ENCODE results near the gene MAB21L3.

The MAB21L3 gene

DNA sequence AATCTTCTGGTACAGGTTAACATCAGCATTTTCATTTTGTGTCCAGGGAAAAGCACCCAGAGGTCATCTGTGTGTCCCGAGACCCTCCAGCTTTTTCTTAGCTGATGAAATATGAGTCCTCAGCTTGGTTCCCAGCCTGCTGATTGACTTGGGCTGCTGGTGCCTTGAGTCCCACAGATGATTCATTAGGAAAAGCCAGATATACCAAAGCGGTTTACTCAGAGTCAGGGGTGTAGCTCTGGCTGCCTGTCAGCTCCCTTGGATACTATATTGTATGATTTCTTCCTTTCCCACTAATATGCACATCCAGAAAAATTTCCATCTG lies 43.7 kb upstream of the MAB21L3 start:
- Histone ChIP-seq H3K4me3 (IDR thresholded peaks at IDR 0.05; ENCODE audit: insufficient read depth, low read depth, low read length) (no peak overlapping the region), H2AFZ (ENCODE audit: low read depth) (no peak overlapping the region), H3K36me3 (ENCODE audit: insufficient read depth) (no peaks in the 10 kb centered on the region)

DNA sequence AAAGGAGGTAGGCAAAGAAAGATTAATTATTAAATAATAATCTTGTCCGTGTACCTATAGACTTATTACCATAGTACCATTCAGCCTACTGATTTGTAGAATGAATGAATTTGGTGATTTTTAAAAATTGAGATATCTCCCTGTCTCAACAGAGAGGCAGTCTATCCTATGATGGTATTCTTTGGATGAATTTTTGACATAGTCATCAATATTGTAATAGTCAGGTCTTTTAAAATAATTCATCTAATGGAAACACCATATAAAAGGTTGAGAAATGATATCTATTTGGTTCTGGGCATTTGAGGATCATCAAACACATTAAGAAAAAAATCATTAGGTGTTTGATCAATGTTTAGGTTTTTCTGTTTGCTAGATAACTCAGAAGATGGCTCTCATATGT lies 35.6 kb upstream of the MAB21L3 start:
- H3K27me3 ChIP-seq (ENCODE audit: insufficient read depth, low read depth), result no peaks in the 10 kb centered on the region
- no peak overlapping the region for H3K4me2 ChIP-seq
- H4K20me1 ChIP-seq (ENCODE audit: insufficient read depth), result no peaks in the 10 kb centered on the region
- no peak overlapping the region for H2AFZ ChIP-seq (ENCODE audit: low read depth)
- H3K79me2 ChIP-seq (ENCODE audit: insufficient read depth, low read depth), result no peaks in the 10 kb centered on the region
- no peak overlapping the region for H3K4me3 ChIP-seq (IDR thresholded peaks at IDR 0.05; ENCODE audit: insufficient read depth, low read depth, low read length)
- no peaks in the 10 kb centered on the region for H3K36me3 ChIP-seq (ENCODE audit: insufficient read depth)
- no peaks in the 10 kb centered on the region for H3K4me1 ChIP-seq (ENCODE audit: low read depth, poor library complexity, severe bottlenecking)
- H3K27ac ChIP-seq, result no peak overlapping the region
- H3K9ac ChIP-seq, result no peak overlapping the region
- TF ChIP-seq, protein P1, sequence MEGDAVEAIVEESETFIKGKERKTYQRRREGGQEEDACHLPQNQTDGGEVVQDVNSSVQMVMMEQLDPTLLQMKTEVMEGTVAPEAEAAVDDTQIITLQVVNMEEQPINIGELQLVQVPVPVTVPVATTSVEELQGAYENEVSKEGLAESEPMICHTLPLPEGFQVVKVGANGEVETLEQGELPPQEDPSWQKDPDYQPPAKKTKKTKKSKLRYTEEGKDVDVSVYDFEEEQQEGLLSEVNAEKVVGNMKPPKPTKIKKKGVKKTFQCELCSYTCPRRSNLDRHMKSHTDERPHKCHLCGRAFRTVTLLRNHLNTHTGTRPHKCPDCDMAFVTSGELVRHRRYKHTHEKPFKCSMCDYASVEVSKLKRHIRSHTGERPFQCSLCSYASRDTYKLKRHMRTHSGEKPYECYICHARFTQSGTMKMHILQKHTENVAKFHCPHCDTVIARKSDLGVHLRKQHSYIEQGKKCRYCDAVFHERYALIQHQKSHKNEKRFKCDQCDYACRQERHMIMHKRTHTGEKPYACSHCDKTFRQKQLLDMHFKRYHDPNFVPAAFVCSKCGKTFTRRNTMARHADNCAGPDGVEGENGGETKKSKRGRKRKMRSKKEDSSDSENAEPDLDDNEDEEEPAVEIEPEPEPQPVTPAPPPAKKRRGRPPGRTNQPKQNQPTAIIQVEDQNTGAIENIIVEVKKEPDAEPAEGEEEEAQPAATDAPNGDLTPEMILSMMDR (conservative IDR thresholded peaks at IDR 0.05; ENCODE audit: low read depth, low read length), result no peak

More for the DNA sequence above, 43.7 kb upstream of the MAB21L3 start:
- Histone ChIP-seq H3K27ac (no peak overlapping the region), H3K79me2 (ENCODE audit: insufficient read depth, low read depth) (no peaks in the 10 kb centered on the region), H3K9ac (no peak overlapping the region), H4K20me1 (ENCODE audit: insufficient read depth) (no peaks in the 10 kb centered on the region), H3K4me1 (ENCODE audit: low read depth, poor library complexity, severe bottlenecking) (no peaks in the 10 kb centered on the region), H3K4me2 (no peak overlapping the region), H3K27me3 (ENCODE audit: insufficient read depth, low read depth) (no peaks in the 10 kb centered on the region)
- TF ChIP-seq, protein P1 (conservative IDR thresholded peaks at IDR 0.05; ENCODE audit: low read depth, low read length), result no peak

DNA sequence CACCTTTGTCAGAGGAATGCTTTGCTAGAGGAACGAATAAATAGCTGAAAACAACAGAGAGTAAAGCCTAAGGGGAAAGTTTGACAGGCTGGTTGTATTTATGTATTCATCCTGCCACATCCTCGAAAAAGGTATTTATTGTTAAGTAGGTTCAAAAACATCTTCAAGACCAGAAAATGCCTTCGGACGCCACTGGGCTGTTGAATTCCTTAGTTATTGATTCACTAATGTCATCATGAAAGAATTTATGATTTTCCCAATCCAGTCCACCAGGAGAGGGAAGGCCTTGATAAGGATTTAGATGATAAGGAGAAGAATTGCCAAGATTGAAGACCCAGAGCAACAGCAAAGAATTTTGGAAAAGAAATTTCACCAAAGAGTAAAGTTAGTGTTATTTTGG lies 35.2 kb upstream of the MAB21L3 start:
- Histone ChIP-seq H3K27ac (no peak overlapping the region), H4K20me1 (ENCODE audit: insufficient read depth) (no peaks in the 10 kb centered on the region), H3K36me3 (ENCODE audit: insufficient read depth) (no peaks in the 10 kb centered on the region), H3K4me1 (ENCODE audit: low read depth, poor library complexity, severe bottlenecking) (no peaks in the 10 kb centered on the region), H3K4me2 (no peak overlapping the region), H2AFZ (ENCODE audit: low read depth) (no peak overlapping the region), H3K27me3 (ENCODE audit: insufficient read depth, low read depth) (no peaks in the 10 kb centered on the region), H3K9ac (no peak overlapping the region), H3K4me3 (IDR thresholded peaks at IDR 0.05; ENCODE audit: insufficient read depth, low read depth, low read length) (no peak overlapping the region), H3K79me2 (ENCODE audit: insufficient read depth, low read depth) (no peaks in the 10 kb centered on the region)
- TF ChIP-seq, protein P1 (conservative IDR thresholded peaks at IDR 0.05; ENCODE audit: low read depth, low read length), result no peak

DNA sequence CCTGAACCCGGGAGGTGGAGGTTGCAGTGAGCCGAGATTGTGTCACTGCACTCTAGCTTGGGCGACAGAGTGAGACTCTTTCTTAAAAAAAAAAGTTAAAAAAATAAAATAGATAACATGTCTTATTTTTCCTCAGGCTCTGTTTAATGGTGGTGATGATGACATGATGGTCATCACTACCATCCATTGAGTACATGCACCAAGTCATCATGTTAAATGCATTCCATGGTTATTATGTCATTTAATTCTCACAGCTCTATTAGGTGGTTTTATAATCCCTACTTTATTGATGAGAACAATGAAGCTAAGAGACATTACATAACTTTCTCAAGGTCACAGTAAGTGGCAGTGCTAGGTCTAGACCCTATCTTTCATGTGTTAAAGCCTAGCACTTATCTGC lies 34.4 kb upstream of the MAB21L3 start:
- Histone ChIP-seq H2AFZ (ENCODE audit: low read depth) (no peak overlapping the region), H3K4me2 (no peak overlapping the region), H3K4me1 (ENCODE audit: low read depth, poor library complexity, severe bottlenecking) (no peaks in the 10 kb centered on the region), H3K27me3 (ENCODE audit: insufficient read depth, low read depth) (no peaks in the 10 kb centered on the region), H3K4me3 (IDR thresholded peaks at IDR 0.05; ENCODE audit: insufficient read depth, low read depth, low read length) (no peak overlapping the region), H3K36me3 (ENCODE audit: insufficient read depth) (no peaks in the 10 kb centered on the region), H4K20me1 (ENCODE audit: insufficient read depth) (no peaks in the 10 kb centered on the region), H3K9ac (no peak overlapping the region), H3K79me2 (ENCODE audit: insufficient read depth, low read depth) (no peaks in the 10 kb centered on the region), H3K27ac (no peak overlapping the region)
- TF ChIP-seq, protein P1 (conservative IDR thresholded peaks at IDR 0.05; ENCODE audit: low read depth, low read length), result no peak

Measured in KMS-11 (cell line).